ENCODE measurements around the gene UQCRHL. TPM values are rescaled to one million over a fixed set of nuclear protein-coding genes. Genes with fewer than 3 reads are reported as not detected.
"Not testable (repeated sequence)": the region's sequence is repeated elsewhere in the genome, so short reads cannot be mapped to it uniquely, and the experiment has no call there.

UQCRHL gene
- total RNA-seq, 1 donor from 2014 or later: 4.0 TPM

DNA sequence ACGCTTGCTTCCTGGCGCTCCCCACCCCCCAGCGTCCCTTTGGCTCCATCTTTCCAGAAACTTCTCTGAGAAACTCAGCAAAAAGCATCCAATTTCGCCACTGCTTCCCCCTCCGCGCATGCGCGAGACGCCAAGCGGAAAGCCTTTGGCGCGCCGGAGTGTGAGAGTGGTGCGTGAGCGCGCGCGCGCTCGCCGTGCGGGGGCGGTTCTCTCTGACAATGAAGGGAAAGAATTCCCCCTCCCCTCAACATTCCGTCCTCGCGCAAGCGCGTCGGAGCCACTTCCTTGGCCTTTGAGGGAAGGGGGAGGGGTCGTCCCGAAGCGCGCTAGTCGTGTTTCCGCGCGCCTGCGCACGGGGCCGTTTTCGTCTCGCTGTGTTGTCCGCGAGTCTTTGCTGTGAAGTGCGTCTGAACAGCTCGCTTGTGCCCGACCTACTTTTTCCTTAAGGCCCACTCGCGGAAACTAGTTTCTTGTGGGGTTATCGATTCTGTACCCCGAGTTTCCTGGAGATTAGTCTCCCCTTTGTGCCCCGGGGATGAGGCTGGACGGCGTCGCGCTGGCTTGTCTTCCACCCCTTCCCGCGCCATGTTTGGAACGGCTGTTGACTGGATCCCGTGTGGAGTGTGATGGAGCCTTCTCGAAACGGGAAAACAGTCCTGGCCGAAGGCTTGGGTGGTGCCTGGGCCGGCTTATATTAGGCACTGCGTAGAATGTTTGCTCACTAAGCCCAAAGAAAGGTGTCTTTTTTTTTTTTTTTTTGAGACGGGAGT, 28.5 kb upstream of the UQCRHL start:
- peak; percentile 99 for DNase-seq (ENCODE audit: low read depth in 2 of 2)

DNA sequence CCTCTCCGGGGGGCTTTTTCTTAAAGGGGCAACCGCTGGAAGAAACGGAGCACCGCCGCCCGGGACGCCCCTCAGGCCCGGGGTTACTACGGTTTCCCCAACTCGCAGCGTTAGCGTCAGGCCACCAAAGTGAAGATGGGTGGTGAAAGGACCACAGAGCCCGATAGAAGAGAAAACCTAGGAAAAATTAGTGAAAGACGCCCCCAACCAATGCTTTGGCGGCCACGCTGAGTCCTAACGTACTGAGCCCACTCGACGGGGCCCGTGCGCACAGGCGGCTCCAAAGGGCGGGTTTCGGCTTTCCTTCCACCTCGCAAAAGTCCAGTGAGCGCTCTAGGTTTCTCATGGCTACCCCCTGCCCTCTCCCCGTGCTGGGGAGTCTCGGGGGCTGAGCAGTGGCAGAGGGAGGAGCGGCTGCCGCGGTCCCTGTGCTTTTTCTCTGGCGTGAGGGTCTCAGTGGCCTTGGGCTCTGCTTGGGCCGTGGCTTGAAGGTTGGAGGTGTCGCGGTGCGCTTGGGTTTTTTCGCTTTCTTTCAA, 27.8 kb upstream of the UQCRHL start:
- DNase-seq (ENCODE audit: low read depth in 2 of 2): no peak

DNA sequence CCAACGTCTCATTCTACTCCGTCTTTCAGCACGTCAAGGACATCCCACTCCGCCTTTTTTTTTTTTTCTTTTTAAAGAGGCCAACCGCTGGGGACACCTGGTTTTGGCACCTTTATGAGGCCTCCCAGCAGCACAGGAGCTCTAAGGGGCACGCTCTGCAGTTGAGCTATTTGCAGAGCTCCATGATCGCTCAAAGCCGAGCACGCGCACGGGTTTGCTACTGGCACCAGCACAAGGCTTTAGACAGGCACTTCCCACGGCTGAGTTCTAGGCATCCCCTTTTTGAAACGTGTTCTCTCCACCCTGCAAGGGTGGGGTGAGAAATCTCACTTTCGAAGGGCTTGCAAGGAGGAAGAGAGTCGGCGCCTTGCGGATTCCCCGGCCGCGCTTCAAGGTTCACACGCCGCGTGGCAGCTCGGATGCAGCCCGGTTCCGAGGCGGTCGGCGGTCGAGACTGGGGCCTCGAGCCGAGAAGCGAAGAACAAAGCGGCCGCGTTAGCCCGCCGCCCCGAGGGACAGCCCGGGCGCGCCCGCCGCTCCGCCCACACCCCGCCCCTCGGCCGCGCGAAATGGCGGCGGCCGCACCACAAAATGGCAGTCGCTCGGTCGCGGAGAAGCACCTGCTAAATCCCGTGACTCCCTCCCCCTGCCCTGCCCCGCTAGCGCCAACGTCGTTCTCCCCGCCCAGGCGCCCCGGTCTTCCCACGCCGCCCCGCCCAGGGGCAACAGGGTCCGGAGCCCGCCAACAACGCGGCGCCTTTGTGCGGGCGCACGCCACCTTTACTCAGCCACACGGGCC, 27.2 kb upstream of the UQCRHL start:
- peak; percentile 94 to 95 for DNase-seq (ENCODE audit: low read depth in 2 of 2)

DNA sequence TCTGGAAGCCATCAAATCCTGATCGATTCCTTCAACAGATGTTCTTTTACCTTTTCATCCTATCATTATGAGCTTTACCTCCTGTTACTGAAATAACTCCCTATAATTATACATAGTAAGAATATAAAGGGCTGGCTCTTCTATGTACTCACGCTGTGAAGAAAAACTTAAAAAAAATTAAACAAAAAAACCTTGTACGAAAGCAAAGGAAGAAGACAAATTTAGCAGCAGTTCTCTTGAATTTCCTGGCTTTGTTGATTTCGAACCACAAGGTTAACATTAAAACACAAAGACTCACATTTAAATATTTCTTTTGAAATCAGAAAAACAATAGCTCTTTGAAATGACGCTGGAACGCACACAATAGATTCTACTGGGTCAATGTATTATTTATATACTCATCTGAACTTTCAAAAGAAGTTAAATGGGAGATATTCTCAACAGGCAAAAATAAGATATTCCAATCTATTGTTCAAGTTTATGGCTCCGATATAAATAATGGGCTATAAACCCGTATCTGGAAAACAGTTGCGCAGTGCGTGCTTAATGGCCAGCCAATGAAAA, 26.5 kb upstream of the UQCRHL start:
- no peak for DNase-seq (ENCODE audit: low read depth in 2 of 2)

DNA sequence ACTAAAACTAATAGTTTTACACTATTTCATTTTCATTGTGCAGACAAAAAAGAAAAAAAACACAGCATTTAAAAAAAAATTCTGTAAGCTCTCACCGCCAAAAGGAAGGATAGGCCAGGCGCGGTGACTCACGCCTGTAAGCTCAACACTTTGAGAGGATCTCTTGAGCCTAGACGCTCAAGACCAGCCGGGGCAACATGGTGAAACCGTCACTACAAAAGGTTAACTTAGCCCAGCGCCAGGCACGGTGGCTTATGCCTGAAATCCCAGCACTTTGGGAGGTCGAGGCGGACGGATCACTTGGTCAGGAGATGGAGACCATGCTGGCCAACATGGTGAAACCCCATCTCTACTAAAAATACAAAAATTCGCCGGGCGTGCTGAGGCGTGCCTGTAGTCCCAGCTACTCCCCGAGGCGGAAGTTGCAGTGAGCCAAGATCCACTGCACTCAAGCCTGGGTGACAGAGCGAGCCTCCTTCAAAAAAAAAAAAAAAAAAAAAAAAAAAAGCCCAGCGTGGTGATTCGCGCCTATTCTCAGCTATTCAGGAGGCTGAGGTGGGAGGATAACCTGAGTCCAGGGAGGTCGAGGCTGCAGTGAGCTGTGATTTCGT, 25.7 kb upstream of the UQCRHL start:
- no peak for DNase-seq (ENCODE audit: low read depth in 2 of 2)

DNA sequence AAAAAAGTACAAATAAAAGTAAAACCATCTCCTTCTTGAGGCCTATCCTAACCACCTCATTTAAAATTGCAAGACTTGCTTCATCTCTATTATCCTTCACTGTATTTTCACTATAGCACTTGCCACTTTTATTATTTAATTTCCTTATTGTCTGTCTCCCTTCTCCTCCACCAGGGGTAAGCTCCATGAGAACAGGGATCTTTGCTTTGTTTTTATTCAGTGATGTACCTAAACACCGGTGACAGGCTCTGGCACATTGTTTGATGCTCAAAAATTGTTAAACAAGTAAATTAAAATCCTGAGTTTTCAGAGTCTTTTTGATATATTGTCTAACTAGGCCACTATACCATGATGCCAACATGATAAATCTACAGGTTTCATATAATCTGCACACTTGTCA, 22.8 kb upstream of the UQCRHL start:
- no peak for DNase-seq (ENCODE audit: low read depth in 2 of 2)

DNA sequence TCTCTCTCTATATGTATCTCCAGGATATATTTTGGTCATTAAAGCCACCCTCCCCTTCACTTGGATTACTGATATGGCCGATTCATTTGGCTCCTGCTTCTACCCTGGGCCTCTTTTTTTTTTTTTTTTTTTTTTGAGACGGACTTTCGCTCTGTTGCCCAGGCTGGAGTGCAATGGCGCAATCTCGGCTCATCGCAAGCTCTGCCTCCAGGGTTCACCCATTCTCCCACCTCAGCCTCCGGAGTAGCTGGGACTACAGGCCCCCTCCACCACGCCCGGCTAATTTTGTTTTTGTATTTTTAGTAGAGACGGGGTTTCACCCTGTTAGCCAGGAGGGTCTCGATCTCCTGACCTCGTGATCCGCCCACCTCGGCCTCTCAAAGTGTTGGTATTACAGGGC, 21.5 kb upstream of the UQCRHL start:
- DNase-seq (ENCODE audit: low read depth in 2 of 2): not testable (repeated sequence)

DNA sequence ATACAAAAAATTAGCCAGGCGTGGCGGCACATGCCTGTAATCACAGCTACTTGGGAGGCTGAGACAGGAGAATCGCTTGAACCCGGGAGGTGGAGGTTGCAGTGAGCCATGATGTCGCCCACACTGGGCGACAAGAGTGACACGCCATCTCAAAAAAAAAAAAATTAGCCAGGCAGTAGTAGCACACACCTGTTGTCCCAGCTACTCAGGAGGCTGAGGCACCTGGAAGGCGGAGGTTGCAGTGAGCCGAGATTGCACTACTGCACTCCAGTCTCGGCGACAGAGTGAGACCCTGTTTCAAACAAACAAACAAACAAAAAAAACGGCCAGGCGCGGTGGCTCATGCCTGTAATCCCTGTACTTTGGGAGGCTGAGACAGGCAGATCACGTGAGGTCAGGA, 20.1 kb upstream of the UQCRHL start:
- DNase-seq (ENCODE audit: low read depth in 2 of 2): not testable (repeated sequence)

DNA sequence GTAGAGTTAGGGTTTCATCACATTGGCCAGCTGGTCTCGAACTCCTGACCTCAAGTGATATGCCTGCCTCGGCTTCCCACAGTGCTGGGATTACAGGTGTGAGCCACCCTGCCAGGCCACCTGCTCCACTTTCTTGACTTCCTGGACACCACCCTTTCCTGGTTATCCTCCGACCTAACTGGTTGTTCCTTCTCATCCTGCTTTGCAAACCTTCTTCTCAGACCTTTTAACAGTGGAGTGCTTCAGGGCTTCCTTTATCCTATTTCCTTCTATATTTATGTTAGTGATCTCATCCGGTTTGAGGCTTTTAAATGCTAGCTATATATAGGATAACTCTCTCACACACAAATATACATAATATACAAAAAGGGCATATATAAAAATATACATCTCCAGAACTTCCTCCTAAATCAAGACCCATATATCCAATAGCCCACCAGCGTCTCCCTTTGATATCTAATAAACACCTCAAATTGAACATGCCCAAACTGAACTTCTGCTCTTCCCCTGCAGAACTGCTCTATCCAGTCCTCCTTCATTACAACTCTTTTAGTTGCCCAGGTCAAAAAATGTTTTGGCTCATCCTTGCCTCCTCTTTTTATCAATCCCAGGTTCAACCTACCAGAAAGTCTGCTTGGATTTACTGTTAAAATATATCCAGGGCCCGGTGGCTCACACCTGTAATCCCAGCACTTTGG, 19.5 kb upstream of the UQCRHL start:
- DNase-seq (ENCODE audit: low read depth in 2 of 2): no peak

DNA sequence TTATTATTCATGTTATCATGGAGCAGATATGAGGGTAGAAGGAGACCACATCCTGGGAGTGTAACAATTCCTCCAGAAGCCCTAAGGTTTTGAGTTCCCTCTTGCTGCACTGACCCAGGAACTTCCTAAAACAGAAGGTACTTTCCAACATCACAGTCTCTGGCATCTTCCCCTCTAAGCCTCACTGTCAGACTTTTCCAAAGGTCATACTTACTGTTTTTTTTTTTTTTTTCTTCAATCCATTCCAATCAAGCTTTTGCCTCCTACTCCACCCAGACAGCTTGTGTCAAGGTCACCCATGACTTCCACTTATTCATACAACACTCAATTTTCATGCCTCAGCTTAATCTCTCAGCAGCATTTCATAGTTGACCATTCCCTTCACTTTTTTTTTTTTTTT, 18.4 kb upstream of the UQCRHL start:
- no peak for DNase-seq (ENCODE audit: low read depth in 2 of 2)

DNA sequence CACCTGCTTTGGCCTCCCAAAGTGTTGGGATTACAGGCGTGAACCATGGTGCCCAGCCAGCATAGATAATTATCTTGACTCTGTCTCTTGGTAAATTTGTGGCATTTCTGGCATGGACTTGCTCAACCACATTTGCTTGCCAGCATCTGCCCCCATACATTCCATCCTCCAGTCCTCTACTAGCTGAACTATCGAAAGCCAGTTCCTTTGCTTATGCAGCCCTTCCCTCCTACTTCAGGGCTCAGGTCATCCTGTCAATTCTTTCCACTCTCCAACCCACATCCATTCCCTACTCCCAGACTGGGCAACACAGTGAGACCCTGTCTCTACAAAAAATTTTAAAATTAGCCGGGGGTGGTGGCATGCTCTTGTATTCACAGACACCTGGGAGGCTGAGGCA, 13.0 kb upstream of the UQCRHL start:
- no peak for DNase-seq (ENCODE audit: low read depth in 2 of 2)

DNA sequence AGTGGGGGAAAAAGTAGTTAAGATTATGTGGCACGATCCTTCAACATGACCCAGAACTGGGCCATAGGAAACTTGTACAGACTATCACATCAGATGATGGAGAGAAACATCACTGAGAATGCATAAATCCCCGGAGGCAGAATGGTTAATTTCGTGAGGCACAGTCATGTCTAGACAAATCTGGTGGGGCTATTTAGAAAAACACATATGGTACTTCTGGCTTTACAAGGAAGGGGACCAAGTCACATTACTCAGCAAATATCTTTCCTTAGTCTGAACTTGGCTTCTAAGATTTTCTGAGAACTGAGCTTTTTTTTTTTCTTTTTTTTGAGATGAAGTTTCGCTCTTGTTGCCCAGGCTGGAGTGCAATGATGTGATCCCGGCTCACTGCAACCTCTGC, 9.2 kb upstream of the UQCRHL start:
- no peak for DNase-seq (ENCODE audit: low read depth in 2 of 2)

DNA sequence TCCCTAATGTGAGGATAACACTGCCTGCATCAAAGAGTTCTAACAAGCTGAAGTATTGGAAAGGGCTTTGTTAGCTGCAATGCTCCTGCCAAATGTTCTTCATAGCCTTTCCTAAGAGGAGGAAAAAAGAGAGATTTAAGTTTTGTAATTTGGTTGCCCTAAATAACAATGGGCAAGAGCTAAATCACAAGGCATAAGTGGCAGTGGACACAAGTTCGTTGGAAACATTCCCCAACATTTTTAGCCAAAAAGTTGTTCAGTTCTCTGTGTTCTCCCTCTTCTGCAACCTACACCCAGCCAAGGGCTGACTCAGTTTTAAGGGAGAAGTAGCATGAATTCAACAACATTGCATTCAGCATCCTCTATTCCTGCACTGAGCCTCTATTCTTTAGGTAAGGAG, 2.6 kb upstream of the UQCRHL start:
- DNase-seq (ENCODE audit: low read depth in 2 of 2): no peak

DNA sequence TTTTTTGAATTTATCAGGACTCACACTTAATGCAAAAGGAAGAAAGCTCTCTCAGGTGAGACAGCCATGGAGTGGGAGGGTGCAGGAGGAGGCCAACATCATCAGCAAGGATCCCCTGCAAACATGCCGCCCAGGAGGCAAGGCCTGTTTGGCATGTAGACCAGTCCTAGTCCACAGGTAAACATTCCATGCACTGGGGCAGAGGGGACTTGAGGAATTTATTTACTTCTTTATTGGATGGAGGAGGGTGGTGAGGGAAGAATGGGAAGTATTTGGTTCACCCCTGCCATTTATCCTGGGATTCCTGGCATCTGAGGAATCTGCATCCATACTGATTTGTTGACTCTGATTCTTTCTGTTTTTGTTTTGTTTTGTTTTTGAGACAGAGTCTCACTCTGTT, 1.5 kb upstream of the UQCRHL start:
- DNase-seq (ENCODE audit: low read depth in 2 of 2): no peak

DNA sequence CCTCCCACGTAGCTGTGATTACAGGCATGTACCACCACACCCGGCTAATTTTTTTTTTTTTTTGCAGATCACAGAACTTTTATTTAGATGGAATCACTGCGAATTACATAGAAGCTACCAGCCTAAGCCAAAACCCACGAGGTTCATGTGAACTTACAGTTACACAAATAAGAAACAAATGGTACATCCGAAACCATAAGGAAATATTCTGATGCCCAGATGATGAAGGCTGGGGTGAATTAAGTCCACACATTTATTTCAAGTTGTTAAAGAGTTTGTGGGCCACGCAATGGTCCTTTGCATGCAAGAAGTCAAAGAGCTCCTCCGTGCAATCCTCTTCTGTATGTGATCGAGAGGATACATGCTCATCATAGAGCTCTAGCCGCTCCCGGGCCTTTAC, 328 bp downstream of the UQCRHL start:
- no peak for DNase-seq (ENCODE audit: low read depth in 2 of 2)

DNA sequence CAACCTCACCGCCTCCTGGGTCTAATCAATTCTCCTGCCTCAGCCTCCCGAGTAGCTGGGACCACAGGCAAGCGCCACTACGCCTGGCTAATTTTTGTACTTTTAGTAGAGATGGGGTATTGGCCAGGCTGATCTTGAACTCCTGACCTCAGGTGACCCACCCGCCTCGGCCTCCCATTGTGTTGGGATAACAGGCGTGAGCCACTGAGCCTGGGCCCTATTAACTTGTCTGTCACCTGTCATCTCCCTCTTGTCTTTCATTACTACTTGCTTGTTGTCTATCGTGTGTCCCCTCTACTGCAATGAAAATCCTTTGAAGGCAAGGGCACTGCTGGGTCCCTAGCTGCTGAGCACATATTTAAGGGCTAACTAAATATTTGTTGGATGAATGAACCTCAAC, 3.4 kb downstream of the UQCRHL start:
- DNase-seq (ENCODE audit: low read depth in 2 of 2): no peak

DNA sequence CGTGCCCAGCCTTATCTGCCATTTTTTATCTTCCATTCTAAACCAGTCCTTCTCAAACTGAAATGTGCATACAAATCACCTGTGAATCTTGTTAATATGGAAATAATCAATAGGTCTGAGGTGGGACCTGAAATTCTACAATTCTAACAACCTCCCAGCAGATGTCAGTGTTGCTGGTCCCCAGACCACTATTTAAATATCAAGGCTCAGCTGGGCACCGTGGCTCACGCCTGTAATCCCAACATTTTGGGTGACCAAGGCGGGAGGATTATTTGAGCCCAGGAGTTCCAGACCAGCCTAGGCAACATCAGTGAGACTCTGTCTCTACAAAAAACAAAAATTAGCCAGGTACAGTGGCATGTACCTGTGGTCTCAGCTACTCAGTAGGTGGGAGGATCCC, 4.1 kb downstream of the UQCRHL start:
- DNase-seq (ENCODE audit: low read depth in 2 of 2): peak in 1 of 2 donors; percentile 52

DNA sequence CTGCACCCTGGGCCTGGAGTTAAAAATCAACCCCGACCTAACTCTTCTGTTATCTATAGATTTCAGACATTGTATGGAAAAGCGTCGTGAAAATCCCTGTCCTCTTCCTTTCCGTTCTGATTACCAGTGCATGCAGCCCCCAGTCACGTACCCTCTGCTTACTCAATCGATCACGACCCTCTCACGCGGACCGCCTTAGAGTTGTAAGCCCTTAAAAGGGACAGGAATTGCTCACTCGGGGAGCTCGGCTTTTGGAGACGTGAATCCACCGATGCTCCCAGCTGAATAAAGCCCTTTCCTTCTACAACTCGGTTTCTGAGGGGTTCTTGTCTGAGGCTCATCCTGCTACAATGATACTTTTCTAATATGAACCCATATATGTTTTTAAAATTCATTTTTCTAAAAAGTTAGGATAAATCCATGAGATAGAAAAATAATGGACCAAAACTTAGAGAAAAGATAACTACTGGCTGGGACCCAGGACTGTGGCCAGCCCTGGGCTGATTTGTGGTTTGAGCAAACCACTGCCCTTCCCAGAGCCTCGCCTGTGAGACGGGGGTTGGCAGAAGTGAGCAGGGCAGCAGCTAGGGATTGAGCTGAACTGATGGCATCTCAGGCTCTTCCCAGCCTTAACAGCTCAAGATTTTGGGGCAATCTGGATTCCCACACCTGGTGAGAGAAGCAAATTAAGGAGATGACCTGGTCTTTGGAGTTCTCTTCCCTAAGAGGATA, 5.0 kb downstream of the UQCRHL start:
- DNase-seq (ENCODE audit: low read depth in 2 of 2): no peak

DNA sequence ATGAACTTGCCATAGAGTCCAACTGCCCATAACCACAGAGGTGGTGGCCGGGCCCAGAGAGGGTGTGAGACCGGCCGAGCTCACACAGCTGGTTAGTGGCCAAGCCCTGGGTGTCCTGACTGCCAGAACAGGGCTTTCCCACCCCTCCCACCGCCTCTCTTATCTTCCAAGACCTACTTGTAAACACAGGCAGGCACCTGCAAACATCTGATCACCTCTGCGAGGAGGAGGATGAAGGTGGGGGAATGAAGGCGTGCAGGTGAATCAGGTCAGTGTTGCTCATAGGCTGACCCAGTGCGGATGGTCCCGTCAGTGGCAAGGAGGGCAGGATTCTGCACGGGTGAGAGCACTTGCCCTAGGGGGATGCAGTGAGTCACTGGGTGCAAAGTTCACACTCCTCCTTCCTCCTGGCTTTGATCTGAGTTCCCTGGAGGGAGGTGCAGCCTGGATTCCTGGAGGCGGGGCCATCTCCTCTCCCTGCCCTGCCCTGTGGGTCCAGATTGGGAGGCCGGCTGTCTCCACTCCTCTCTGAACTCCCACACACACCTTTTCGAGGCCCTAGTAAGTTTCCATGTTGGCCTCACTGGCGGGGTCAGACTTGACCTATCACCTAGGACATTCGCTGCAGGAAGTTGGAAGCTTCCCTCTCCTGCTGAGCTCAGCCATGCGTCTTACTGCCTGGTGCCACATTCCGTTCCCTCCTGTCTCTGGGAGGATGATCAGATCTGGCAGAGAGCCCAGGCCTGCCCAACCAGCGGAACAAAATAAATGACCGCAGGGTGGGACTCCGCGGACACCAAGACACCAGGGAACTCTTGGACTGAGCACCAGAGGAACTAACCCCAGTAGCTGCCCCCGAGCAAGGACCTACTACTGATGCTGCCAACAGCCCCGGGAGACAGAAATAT, 7.3 kb downstream of the UQCRHL start:
- DNase-seq (ENCODE audit: low read depth in 2 of 2): peak in 1 of 2 donors; percentile 62
